ACHN (cell line): ENCODE measurements around the gene B4GALNT2.
A peak's percentile ranks its signal among the peaks of the same experiment; 100 is the strongest.

Experiments
- DNase-seq: peaks from one replicate; pipeline ENCODE4 v3.0.0-alpha.2; 2015
- in situ Hi-C: cut with HindIII; loops from 2 replicates; pipeline ENCODE4 v1.10.0; 2017; ENCODE audit warnings: low sequenced_read_pairs, low pct_ligation_motif_present, low pct_unique_long_range_greater_than_20kb

Gene B4GALNT2

GRCh38 chr17:49223517-49224197 is 91.1 kb downstream of the B4GALNT2 start:
- peak; percentile 51 for DNase-seq
- in situ Hi-C loops, result no loop called here

GRCh38 chr17:49224198-49224996 is 91.8 kb downstream of the B4GALNT2 start:
- DNase-seq, result no peak
- in situ Hi-C loops, result no loop called here

GRCh38 chr17:49224997-49225337 is 92.4 kb downstream of the B4GALNT2 start:
- in situ Hi-C loops, result no loop called here
- no peak for DNase-seq

- DNase-seq, result no peak
- in situ Hi-C loops, result no loop called here
Observed at GRCh38 chr17:49225554-49226236, 93.1 kb downstream of the B4GALNT2 start.
